SU-DHL-6 (cell line): ENCODE data around the gene SULT1A3.

Experiments
- EZH2phosphoT487 ChIP-seq: fragments of 200-600 bp; sonication (generic), shearing (Covaris generic); conservative IDR thresholded peaks from 2 replicates; pipeline ENCODE4 v1.6.1; 2018; ENCODE audit warnings: mild to moderate bottlenecking, antibody characterized with exemption, low read length, moderate library complexity, mixed read lengths
- TF ChIP-seq, protein P1 (sequence below): fragments of 200-600 bp; sonication (generic); IDR thresholded peaks from one replicate; pipeline ENCODE4 v1.5.1; 2017; ENCODE audit warnings: antibody characterized with exemption, mild to moderate bottlenecking, low read length, moderate library complexity; ENCODE audit not compliant: insufficient read depth, poor library complexity, severe bottlenecking

DNA sequence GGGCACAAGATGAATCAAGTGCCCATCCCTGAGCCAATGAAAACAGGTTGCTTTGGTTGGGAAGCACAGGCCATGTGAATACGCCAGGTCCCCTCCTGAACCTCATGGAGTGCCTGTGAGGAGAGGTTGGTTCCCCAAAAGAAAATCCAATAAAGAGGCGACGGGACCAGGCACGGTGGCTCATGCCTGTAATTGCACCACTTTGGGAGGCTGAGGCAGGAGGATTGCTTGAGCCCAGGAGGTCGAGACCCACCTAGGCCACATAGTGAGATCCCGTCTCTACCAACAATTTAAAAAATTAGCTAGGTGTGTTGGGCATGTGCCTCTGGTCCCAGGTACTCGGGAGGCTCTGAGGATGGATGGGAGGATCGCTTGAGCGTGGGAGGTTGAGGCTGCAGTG lies 19.1 kb upstream of the SULT1A3 start:
- TF ChIP-seq, protein P1, sequence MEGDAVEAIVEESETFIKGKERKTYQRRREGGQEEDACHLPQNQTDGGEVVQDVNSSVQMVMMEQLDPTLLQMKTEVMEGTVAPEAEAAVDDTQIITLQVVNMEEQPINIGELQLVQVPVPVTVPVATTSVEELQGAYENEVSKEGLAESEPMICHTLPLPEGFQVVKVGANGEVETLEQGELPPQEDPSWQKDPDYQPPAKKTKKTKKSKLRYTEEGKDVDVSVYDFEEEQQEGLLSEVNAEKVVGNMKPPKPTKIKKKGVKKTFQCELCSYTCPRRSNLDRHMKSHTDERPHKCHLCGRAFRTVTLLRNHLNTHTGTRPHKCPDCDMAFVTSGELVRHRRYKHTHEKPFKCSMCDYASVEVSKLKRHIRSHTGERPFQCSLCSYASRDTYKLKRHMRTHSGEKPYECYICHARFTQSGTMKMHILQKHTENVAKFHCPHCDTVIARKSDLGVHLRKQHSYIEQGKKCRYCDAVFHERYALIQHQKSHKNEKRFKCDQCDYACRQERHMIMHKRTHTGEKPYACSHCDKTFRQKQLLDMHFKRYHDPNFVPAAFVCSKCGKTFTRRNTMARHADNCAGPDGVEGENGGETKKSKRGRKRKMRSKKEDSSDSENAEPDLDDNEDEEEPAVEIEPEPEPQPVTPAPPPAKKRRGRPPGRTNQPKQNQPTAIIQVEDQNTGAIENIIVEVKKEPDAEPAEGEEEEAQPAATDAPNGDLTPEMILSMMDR, result no peak
- TF ChIP-seq EZH2phosphoT487, result no peak
